ENCODE measurements around the gene HSD17B11.
"Not testable (repeated sequence)": the region's sequence is repeated elsewhere in the genome, so short reads cannot be mapped to it uniquely, and the experiment has no call there.

Gene HSD17B11

GRCh38 chr4:87356832-87357526, 34.0 kb downstream of the HSD17B11 start:
- no peak for DNase-seq (ENCODE audit: low read depth)
- TF ChIP-seq, protein P1, sequence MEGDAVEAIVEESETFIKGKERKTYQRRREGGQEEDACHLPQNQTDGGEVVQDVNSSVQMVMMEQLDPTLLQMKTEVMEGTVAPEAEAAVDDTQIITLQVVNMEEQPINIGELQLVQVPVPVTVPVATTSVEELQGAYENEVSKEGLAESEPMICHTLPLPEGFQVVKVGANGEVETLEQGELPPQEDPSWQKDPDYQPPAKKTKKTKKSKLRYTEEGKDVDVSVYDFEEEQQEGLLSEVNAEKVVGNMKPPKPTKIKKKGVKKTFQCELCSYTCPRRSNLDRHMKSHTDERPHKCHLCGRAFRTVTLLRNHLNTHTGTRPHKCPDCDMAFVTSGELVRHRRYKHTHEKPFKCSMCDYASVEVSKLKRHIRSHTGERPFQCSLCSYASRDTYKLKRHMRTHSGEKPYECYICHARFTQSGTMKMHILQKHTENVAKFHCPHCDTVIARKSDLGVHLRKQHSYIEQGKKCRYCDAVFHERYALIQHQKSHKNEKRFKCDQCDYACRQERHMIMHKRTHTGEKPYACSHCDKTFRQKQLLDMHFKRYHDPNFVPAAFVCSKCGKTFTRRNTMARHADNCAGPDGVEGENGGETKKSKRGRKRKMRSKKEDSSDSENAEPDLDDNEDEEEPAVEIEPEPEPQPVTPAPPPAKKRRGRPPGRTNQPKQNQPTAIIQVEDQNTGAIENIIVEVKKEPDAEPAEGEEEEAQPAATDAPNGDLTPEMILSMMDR (conservative IDR thresholded peaks at IDR 0.05; ENCODE audit: low read depth, low read length), result no peak
- no peak overlapping the region for H3K4me3 ChIP-seq (ENCODE audit: low read length)

DNA sequence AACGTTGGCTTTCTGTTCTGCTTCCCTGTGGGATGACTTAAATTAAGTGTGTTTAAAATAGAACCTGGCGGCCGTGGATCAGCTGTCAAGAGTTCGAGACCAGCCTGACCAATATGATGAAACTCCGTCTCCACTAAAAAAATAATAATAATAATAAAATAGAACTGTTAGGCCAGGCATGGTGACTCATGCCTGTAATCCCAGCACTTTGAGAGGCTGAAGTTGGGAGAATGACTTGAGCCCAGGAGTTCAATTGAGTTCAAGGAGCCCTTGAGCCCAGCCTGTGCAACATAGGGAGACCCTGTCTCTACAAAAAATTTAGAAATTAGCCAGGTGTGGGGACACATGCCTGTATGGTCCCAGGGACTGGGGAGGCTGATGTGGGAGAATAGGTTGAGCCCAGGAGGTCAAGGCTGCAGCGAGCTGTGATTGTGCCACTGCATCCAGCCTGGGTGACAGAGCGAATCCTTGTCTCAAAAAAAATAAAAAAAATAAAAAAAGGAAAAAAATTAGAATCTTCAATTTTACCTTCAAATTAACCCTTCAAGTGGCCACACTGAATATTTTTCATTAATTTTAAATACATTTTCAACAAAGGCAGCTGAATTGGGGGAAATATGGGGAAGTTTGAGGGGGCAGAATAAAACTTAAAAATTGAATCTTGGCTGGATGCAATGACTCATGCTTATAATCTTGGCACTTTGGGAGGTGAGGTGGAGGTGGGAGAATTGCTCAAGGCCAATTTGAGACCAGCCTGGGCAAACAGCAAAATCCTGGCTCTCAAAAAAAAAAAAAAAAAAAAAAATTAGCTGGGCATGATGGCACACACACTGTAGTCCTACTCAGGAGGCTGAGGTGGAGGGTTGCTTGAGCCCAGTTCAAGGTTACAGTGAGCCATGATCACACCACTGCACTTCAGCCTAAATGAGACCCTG, 36.6 kb downstream of the HSD17B11 start:
- no peak for DNase-seq (ENCODE audit: low read depth)
- TF ChIP-seq, protein P1 (conservative IDR thresholded peaks at IDR 0.05; ENCODE audit: low read depth, low read length), result no peak
- H3K4me3 ChIP-seq (ENCODE audit: low read length), result no peak overlapping the region

DNA sequence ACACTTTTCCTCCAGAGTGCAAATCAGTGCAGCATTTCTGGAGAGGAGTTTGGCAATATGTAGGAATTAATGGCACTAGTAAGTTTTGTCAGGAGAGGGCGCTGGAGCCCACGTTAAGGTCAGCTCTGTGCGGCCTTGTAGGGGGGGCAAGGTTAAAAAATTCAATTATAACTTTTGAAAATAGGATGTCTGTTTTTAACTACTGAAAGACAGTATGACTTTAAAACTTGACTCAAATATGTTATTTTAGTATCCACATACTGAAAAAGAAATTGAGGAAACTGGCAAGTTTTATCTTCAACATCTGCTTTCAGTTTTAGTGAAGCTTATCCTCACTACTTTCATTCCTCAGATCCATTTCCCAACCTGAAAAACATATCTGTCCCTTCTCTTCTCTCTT, 37.4 kb downstream of the HSD17B11 start:
- DNase-seq (ENCODE audit: low read depth), result no peak
- no peak overlapping the region for H3K4me3 ChIP-seq (ENCODE audit: low read length)
- TF ChIP-seq, protein P1 (conservative IDR thresholded peaks at IDR 0.05; ENCODE audit: low read depth, low read length), result peak; percentile 66

GRCh38 chr4:87345139-87345538, 45.8 kb downstream of the HSD17B11 start:
- TF ChIP-seq, protein P1 (conservative IDR thresholded peaks at IDR 0.05; ENCODE audit: low read depth, low read length), result no peak
- DNase-seq (ENCODE audit: low read depth), result no peak
- H3K4me3 ChIP-seq (ENCODE audit: low read length), result no peak overlapping the region

- DNase-seq (ENCODE audit: low read depth), result no peak
- TF ChIP-seq, protein P1 (conservative IDR thresholded peaks at IDR 0.05; ENCODE audit: low read depth, low read length), result no peak
- no peak overlapping the region for H3K4me3 ChIP-seq (ENCODE audit: low read length)
These were observed 48.1 kb downstream of the HSD17B11 start for GRCh38 chr4:87342872-87343271.

- DNase-seq (ENCODE audit: low read depth); H3K4me3 ChIP-seq (ENCODE audit: low read length): not testable (repeated sequence)
These were observed 48.9 kb downstream of the HSD17B11 start for GRCh38 chr4:87341954-87342635.

DNA sequence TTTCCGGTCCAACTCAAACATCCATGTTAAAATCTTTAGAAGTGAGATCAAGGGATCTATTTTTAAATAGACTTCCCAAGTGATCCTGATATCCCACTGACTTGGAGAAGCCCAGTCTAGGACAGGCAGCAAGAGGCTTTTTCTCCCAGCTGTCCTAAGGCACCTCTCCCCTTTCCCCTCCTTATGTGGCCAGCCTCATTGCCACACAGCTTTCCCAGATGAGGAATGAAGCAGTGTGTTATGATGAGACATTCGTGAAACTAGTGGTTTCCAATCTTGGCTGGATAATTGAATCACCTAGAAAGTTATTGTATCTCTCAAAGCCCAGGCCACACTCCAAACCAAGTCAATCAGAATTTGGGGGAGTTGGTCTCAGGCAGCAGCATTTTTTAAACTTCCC, 51.5 kb downstream of the HSD17B11 start:
- TF ChIP-seq, protein P1 (conservative IDR thresholded peaks at IDR 0.05; ENCODE audit: low read depth, low read length), result no peak
- no peak overlapping the region for H3K4me3 ChIP-seq (ENCODE audit: low read length)
- DNase-seq (ENCODE audit: low read depth), result no peak
